NOMO-1 treated with DMSO at 0.1 percent for 48 hours (cell line): Measurements from ENCODE around the gene ARGLU1.

Source experiments
- DNase-seq: peaks from one replicate; lab custom pipeline; 2025; ENCODE audit not compliant: unreplicated experiment; lab: John Stamatoyannopoulos, UW

Gene ARGLU1

DNA sequence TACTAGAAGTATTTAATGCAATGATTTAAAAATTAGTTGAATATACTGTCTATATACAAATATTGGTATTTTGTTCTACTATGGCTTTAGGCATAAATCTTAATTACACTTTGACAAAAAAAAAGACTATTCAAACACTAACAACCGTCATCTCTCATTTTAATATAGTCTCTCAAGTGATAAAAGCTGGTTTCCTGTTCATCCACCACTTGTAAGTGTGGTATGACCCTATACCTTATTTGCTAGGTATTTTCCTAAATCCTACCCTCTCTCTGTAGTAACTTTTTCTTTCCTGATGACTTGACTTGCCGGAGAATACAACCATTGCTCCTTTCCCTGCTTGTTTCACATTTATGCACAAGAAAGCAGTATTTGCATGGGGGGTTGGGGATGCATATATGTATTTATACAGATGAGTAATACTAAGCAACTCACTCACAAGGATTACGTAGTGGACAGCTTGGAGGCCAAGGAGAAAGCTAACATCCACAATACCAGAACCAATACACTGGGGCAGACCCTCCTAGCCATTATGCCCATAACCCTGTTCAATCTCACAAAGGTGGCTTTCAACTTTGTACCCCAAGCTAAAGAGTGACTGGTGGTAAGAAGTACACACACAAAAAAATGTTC is 19.8 kb downstream of the ARGLU1 start:
- DNase-seq: no peak

DNA sequence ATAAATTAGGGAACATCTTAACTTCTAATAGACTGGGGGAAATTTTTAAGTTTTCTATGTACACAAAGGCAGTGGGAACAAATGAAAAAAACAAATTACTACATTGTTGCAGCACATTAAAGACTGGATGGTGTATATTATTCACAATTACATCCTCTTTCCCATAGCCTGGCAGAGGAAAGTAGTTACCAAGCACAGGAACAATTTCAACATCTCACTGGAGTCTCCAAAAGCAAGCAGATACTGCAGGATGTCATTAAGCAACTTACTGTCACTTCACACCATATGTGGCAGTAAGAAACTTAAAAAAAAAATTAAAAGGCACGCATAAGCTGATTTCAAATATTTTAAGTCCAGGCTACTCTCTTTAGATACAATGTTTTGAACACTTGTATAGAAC is 26.1 kb downstream of the ARGLU1 start:
- DNase-seq: no peak

DNA sequence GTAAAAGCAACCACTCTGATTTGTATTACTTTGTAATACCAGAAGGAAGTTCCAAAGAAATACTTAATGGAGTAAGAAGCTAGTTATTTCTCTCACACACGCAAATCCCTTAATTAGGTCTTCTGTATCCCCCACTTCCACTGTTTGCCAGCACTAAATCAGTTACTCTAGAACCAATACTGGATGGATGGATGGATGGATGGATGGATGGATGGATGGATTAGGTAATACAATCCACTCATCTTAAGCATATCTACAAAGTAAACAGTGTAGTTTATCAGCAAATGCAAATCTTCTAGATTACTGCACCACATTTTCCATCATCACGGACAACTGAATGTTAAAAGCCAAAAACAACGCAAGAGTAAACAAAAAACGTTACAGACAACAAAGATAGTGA is 27.3 kb downstream of the ARGLU1 start:
- DNase-seq: no peak

DNA sequence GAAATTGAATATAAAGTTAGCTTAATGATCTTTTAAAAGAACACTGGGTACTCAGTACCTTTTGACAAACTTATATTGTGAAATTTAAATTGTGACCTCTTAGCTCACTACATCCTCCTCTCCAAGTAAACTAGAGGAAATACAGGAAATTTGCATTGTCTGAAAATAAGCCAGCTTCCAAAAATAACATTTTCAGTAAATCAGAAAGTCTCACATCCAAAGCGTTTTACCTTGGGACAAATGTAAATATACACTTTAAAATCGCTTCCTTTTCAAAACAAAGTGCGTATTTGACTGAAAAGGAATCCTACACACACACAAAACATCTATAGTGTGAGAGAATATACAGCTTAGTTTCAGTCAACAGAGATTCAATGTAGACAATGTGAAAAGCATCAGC is 30.4 kb downstream of the ARGLU1 start:
- DNase-seq: no peak

DNA sequence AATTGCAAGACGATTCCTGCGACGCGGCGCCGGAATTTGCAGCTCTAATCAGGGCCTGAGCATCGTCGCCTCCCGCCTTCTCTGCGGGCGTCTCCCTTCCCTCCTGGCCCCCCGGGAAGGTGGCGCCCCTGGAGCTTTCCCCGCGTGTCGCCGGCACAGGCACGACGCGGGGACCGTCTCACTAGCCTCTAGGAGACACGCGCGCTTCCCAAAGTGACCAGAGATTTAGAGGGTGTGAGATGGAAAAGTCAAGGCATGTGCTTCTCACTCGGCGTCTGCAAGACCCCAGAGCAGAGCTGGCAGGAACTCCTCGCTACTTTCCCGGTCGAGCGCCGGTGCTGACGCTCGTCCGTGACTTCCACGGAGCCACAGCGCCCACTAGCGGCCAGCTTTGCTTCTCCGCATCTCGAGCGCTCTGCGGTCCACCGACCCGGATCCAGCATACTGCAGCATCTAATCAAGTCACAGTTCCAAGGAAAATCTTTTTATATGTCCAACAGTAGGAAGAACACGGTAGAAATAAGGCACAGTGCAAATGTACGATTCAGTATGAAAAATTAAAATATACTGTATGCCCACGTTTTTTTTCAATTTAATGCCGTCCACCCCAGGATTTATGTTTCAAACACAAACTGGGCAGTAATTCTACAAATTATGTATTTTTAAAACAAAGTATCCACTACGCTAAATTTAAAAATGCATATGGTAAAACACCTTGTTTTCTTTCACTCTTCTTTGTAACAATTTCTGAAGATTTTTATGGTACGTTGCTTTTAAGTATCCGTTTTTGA is 31.5 kb downstream of the ARGLU1 start:
- peak; percentile 66 for DNase-seq

DNA sequence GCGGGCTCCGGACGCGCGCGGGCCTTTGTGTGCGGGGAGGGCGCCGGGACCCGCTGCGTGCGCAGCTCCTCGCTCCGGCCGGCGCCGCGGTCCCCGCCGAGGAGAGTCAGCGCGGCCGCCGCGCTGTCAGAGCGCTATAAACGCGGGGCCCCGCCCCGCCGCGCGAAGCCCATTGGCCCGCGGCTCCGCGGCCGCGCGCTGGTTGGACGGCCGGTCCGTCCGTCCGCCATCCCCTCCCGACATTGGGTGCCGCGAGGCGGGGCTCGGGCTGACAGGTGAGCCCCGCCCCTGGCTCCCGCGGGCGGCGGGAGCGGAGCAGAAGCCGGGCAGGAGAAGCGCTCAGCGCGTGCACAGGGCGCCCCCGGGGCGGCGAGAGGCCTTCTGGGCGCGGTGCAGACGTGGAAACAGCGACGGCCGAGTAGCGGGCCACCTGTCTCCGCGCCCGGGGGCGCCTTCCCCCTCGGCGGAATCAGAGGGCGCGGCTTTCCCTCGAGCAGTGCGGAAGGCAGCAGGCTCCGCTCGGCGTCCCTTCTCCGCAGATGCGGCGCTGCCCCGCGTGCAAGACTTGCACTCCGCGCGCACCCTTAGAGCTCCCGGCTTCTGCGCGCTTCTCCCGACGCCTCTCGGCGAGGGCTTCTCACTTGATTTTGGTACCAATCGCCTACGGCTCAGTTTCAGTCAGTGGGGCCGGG is 32.2 kb downstream of the ARGLU1 start, which contains the start of gene EFNB2:
TSS of gene EFNB2 (minus strand) at position 111 of the 692 bp plus-strand sequence. CDS start 698 bp downstream, outside the sequence.
- peak; percentile 83 for DNase-seq

DNA sequence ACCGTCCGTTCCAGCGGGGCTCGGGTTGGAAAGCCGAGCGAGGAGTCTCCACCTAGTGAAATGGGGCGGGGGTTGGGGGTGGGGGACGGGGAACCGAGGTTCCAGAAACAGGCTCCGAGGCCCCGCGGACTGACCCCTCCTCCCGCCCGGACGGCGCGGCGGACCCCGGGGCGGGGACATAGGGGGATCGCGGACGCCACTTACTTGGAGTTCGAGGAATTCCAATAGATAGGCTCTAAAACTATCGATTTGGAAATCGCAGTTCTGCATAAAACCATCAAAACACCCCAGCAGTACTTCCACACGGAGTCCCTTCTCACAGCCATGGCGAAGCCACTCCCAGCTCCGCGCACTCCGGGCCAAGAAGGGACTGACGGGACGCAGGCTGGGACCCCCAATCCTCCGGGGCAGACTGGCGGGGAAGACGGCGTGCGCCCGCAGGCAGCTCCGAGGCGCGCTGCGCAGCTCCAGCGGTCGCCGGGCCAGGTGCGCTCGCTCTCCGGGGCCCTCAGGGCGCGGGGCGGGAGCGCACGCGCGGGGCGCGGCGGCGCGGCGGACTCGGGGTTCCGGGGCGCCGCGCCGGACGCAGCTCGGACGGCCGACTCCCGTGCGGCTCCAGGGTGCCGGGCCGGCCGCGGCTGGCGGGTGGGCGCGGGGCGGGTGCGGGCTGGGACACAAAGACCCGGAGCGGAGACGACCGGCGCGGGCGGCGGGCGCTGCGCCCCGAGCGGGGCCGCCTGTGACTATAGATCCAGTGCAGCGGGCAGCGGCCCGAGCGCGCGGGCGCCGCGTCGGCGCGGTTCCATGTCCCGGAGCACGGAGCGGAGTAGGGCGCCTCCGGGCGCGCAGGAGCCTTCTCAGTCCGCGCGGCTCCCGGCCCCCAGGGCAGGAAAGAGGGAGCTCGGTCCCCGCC is 33.0 kb downstream of the ARGLU1 start:
- DNase-seq: no peak

DNA sequence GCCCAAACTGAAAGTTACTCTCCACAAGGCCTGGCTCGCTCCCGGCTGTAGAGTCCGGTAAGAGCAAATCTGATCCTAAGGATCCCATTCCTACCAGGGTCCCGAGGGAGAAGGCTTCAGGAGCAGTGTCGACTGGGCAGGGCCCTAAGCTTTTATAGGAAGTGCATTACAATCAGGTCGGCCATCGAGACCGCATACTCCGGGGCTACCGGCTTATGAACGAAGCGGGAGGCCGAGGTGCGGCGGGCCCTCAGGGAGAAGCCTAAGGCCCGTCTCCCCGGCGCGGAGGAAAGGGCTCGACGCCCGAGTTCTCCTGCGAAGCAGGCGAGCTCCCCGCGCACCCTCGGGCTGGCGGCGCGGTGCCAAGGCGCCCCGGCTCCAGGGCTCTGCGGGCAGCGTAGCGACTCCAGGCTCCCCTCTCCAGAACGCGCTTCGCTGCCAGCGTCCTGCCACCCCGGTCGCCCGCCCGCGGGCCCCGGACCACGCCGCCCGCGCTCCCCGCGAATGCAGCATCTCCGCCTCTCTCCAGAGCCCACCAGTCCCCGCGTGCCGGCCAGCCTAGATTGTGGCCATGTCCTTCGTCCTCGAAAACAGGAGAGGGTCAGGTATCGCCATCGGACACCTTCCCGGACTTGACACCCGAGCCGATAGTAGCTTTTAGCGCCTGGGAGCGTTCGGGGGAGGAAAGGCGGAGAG is 33.8 kb downstream of the ARGLU1 start:
- no peak for DNase-seq

DNA sequence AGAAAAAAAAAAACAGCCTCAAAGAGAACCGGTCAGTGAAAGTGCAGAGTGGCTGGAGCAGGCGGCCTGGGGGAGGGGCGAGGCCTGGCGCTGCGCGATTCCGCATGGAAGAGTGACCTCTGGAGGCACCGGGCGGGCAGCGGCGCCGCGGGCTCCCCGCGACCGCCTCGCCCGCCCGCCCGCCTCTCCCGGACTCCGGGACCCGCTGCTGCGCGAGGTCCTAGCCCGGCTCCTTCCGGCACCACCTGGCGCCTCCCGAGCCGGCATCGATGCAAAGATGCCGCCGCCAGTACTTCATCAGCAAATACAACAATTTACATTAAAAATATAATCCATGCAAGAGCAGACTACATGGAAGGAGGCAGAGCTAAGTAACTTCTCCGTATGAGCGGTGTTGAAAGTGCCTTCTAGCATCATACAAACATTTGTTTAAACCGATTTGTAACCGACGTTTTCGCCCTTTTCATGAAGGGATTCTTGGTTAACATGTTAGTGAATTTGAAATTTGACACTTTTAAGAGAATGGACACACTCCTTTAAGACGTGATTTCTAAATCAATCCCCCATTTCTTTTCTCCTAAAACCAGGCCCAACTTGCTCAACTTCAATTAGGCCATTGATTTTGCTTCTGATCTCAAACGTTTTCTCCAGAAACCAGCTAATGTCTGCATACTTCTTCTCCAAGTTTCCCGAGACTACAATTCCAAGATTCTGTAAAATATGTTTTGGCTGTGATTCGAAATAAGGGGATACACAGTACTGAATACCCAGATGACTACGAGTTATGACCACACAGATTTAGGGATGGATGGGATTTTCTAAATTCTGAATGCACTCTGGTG is 34.6 kb downstream of the ARGLU1 start:
- peak; percentile 29 for DNase-seq

DNA sequence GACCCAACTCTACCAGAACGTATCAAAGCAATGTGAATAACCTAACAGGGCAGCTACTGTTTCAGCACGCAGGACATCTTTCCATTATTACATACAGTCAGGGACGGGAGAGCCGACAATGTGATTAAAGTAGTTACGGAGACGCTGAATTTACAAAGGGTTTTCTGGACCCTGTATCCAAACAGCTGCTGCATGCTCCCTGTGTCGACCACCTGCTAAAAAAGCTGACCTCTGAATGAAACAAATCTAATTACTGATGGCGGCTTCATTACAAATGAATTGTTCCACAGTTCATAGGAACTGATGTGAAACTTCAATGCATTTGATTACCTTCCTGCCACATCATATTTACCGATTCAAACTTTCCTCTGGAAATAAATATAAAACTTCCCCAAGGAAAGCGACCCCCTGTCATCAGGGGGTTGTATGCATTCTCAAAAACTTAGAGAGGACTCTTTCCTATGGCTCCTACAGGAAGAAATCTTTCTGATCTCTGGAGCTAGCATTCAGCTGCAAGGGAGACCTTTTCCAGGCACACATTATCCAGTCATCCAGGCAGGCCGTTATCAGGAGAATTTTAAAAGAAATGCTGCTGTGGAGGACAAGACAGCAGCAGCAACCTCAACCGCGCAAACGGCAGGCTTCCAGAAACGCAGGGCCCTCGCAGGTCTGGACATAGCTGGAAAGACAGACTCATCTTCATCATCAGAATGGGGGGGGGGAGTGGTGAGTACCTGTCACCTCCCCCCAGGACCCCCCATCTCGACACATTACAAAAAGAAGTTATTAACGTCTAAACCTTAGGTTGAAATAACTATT is 35.6 kb downstream of the ARGLU1 start:
- no peak for DNase-seq

DNA sequence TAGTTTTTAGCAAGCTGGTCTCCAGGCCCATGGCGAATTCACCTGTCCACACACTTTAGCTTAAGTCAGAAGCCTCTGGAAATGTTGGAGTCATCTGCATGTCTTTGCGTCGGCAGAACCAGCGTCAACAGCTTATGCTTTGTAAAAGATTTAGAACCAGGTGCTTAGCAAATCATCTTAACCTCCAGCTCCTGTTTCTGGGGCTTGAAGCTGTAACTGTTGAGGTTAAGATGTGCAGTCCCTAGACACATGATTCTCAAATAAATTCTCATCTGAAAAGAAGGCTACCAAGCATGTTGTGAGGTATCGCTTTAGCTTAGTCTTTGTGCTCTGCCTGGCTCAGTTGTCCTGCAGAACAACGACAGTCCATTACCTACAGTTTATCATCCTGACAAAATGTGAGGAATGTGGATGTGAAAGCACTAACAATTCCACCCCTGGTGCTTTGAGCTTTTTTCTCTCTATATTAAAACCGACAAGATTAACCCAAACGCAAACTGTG is 36.9 kb downstream of the ARGLU1 start:
- no peak for DNase-seq

DNA sequence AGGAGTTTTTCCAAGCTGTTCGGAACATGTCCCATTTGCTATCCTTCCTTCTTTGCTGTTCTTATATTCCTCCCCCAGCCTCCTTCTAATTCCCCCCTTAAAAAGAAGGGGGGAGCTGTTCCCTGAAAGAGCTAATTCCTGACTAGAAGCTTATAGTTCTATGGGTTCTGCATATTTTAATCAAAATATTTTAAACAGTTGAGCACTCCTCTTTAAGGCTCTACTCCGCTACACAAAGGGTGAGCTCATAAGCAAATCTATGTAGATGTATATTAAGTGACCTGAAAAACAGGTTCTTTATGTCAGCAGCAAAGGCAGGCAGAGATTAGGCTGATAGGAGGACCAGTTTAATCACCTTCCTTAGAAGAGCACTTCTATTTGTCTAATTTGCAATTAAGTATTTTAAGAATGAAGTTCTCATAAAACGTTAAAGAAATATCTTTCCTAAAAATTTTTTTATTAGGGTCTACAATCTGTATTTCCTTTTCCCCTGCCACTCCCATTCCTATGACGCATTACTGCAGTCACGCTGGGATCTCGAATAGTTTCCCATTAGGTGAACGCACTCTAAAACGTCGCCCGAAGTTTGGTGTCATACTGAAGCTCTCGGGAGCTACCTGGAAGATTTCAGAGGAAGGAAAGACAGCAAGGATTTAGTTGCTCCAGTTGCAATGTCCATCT is 37.6 kb downstream of the ARGLU1 start:
- DNase-seq: no peak

DNA sequence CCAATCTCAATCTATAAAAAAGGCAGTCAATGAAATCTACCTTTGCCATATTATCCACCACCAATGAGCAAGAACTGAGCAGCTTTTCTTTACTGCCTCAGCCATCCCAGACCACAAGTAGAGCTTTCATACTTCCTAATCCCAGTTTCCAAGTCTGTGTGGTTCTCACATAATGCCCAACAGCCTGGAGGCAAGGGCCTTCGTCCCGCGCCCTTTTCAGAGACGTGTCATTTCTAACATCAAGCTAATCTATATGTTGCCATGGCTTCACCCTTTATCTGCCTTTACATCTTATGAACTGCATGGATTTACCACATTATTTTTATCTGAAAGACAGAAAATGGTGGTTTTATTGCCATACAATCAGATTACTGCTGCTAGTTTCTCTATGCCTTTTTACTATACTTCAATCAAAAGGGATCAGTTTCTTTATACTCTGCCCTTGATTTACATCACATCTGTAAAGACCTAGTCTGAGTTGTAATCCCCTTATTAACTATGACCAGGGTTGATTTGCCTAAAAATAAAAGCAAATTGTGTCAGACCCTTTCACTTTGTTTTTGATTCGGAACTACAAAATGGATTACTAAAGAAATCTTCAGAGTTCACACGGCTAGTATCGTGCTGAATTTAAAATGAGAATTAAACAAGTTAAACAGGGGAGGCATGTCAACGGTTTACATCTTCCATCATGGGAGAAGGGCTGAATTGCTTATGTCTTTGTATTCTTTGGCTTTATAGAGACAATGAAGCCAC is 38.3 kb downstream of the ARGLU1 start:
- no peak for DNase-seq

DNA sequence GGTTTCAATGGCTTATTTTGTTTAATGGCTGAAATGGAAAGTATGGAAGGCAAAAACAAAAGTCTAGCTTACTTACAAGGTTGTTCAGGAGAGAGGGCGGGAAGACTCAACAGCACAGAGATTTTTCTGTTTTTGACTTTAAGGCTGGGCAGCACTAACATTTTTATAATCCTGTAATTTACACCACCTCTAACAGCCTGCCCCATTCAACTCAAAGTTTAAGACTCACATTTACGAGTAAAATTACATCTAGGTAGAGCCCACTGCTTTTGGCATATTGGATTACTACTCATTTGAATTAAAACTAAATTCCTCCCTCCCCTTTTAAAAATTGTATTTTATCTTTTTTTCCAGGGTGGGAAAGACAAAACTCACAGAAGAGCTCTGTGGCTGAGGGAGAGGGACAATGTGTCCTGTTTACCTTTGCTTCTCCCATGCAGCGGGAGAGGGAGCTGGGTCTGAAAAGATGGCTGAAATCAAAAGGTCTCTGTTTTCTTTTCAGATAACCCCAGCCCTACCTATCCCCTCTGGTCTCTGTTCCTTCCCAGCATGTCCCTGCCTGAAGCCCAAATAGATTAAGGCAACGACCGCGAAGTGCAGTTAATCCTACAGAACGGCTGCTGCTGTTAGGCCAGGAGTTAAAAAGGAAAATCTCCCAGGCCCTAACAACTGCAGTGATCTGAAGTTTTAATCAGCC is 39.1 kb downstream of the ARGLU1 start:
- no peak for DNase-seq

DNA sequence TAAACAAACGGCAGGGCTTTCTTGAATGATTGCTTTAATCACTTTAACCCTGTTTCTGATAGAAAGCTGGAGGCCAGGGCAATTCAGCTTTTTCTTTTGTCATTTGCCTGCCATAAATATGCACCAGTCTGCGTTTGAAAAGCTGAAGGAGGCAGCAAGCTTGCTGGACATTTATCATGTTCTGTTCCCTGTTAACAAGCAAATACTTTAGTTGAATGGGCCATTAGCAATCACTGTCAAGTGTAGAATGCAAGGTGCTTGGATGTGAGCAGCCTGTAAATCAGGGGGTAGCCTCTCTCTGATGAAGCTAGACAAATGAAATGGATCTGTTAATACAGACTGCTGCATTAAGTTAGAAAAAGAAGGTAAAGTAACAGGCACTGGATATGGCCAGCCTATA is 40.1 kb downstream of the ARGLU1 start:
- no peak for DNase-seq

DNA sequence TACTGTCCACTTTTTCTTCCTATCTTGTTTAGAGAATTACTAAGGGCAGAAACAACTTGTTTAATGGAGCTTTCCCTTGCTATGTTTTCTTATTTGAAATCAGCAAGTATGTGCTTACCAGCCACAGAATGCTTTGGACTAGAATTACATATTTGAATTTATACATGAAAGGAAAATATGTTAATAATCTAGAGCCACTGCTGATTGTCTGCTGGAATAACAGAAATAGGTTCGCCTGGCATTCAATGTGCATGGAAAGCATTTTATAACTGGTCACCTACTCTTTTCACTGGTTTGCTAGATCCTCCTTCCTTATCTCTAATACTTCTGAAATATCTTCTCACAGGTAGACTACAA is 40.5 kb downstream of the ARGLU1 start:
- no peak for DNase-seq
